HG03432 (cell line): ENCODE results near the gene AP3B2.
"Not testable (repeated sequence)": the region's sequence is repeated elsewhere in the genome, so short reads cannot be mapped to it uniquely, and the experiment has no call there.

Source experiments
- ATAC-seq: cut with Tn5 transposase; IDR thresholded peaks from one replicate; pipeline ENCODE4 v1.9.1; 2021; ENCODE audit warnings: mild to moderate bottlenecking, moderate library complexity; ENCODE audit not compliant: unreplicated experiment

The AP3B2 gene

GRCh38 chr15:82650046-82650670, 59.5 kb downstream of the AP3B2 start:
- ATAC-seq: no peak

GRCh38 chr15:82649226-82649999, 60.3 kb downstream of the AP3B2 start:
- no peak for ATAC-seq

GRCh38 chr15:82648257-82649103, 61.2 kb downstream of the AP3B2 start:
- ATAC-seq: no peak

DNA sequence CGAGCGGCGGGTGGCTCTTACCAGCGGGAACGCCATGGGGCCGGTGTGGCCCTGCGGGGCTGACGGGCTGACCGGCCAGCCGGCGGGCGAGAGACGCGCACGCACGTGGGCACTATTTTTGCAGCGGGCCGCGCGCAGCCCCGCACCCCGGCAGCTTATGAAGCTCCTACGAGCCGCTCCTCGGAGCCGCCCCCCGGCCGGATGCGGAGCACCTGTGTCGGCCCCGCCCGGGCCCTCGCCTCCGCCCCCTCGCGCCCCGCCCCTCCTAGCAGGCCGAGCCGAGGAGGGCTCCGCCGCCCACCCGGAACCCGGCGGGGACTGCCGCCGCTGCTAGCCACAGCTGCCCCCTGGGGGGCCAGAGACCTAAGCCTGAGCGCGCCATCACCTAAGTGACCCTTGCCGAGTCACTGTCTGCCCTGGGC, 61.8 kb downstream of the AP3B2 start:
- ATAC-seq: peak; percentile 44

DNA sequence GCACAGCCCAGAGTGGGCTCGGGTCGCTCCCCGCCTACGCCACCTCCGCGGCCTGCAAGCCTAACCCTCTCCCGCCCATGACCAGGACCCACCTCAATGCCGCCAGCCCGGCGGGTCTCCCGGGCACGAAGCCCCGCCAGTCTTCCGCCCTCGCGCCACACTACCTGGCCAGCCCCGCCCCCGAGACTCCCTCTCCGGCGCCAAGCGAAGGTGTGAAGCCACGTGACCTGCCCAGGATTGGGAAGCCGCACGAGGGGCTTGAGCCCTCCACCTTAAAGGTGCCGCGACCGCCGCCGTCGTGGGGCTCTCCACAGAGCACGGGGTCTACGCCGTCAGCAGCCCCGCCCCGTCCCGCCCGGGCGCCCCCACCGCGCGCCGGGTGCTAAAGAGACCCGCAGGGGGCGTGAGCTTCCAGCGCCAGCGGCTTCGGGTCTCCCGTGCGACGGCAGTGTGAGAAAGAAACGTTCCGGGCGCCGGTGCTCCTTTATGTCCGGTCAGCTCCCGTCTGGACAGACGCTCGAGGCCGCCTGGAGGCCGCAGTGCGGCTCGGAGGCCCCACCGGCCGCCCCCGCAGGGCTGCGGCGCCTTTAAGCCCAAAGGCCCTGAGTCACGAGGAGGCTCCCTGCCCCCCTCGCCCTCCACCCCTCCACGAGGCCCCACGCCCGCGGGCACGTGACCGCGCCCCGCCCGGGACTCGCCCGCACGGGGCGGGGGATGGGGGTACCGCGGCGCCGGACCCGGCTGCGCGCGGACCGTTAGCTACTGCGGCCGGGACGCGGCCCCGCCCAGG, 62.4 kb downstream of the AP3B2 start, which contains the start of gene CPEB1:
Gene CPEB1 (minus strand): TSS at position 319 of the 790 bp plus-strand sequence. CDS start 18,904 bp downstream, outside the sequence.
- ATAC-seq: peak; percentile 36

DNA sequence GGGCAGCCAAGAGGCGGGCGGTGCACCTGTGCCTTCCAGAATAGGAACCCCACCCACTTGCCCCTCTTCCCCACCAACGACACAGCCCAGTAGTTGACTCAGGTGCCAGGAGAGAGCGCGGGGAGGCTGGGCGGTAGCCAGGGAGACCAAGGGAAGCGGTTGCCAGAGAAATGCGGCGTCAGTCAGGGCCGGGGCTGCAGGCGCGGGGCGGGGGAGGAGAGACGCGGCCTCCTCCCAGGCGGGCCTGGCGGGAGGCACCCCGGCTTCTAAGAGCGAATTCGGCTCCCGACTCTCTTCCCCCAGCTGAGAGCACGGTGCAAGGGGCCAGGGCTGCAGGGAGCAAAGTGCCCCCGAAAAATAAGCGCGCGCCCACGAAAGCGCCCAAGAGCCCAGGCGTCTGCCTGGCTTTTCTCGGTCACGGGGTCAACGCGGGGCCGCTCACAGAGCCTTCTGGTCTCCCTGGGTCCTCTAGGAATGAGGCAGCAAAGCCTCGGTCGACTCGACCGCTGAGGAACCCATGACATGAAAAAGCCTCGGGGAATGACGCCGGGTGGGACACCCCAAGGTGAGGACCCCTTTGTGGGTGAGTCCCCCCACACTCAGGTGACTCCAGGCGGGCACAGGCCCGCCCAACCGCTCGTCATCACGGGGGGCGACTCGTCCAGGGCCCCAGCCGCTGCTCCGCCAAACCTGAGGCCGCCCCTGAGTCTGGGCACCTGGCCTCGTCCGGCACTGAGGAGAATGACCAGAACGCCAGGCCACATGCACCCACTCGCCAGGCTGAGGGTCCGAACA, 63.2 kb downstream of the AP3B2 start:
- ATAC-seq: no peak

DNA sequence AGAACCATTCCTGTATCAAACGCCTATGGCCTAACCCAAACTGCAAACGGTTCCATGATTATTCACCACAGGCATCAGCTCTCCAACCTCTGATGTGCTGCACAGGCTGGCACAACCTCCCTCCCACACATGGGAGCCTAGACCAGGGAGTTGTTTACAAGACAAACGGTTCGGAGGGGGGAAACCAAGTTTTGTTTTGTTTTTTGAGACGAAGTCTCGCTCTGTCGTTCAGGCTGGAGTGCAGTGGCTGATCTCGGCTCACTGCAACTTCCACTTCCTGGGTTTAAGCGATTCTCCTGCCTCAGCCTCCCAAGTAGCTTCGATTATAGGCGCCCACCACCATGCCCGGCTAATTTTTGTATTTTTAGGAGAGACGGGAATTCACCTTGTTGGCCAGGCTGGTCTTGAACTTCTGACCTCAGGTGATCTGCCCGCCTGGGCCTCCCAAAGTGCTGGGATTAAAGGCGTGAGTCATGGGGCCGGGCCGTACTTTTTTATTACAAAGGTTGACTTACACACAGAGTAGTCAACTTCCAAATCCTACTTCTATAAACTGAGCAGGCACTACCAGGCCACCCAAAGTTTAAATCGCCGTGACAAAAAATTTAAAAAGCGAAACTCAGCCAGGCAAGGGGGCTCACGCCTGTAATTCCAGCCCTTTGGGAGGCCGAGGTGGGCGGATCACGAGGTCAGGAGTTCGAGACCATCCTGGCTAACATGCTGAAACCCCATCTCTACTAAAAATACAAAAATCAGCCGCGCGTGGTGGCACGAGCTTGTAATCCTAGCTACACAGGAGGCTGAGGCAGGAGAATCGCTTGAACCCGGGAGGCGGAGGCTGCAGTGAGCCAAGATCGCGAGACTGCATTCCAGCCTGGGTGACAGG, 64.5 kb downstream of the AP3B2 start:
- ATAC-seq: not testable (repeated sequence)

GRCh38 chr15:82643992-82644391, 65.7 kb downstream of the AP3B2 start:
- ATAC-seq: no peak

- no peak for ATAC-seq
Observed at GRCh38 chr15:82642656-82643055, 67.0 kb downstream of the AP3B2 start.

- no peak for ATAC-seq
Observed at GRCh38 chr15:82641129-82641798, 68.4 kb downstream of the AP3B2 start.

DNA sequence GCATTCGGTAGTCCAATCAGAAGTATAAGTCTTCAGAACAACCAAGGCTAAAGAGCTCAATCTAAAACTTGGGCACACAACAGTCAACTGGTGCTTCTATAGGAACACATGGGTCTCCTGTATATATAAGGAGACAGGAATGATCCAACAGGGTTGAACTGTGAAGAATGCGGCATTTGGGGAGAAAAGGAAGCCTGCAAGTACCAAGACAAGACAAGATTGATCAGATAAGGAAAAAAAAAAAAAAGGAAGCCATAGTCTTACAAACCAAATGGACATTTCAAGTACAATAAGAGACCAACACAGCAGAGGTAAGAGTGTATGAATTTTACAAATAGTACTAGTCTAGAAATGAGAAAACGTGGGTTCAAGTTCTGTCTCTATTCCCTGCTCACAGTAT, 69.0 kb downstream of the AP3B2 start:
- no peak for ATAC-seq

GRCh38 chr15:82635798-82636197, 73.9 kb downstream of the AP3B2 start:
- ATAC-seq: no peak

- no peak for ATAC-seq
Observed at GRCh38 chr15:82630033-82630432, 79.6 kb downstream of the AP3B2 start.

- no peak for ATAC-seq
Observed at GRCh38 chr15:82625136-82625535, 84.5 kb downstream of the AP3B2 start.

GRCh38 chr15:82624438-82624837, 85.2 kb downstream of the AP3B2 start:
- no peak for ATAC-seq

DNA sequence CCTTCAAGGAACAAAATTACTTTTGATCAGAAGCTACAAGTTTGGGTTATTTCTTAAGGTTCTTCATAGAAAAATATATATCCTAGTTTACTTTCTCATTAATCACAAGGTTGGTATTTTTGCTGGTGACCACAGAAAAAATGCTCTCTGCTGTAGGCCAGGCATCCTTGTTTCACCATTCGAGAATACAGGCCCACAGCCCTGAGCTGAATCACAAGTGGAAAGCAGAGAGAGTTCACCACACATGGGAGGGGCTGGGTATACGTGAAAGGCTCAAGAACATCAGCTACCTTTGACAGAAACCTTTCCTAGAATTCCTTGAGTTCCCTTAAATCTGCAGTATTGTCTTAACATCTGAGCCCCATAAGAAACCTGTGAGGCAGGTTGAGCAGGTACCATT, 85.7 kb downstream of the AP3B2 start:
- no peak for ATAC-seq

DNA sequence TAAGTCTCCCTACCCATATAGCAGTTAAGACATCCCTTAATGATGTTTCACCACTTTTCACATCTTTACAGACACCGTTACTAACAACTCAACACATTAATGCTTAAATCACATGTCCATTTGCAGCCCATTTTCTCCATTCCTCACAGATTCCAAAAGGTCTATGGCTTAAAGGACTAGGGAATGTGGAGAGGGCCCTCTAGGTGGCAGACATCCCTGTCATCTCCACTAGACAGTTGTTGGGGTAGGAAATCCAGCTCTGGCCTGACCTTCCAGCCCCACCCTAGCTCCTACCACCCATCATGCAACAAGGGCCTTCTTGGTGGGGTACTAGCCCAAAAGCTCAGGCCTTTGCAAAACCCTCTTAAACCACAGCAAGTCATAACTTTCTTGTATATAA, 87.7 kb downstream of the AP3B2 start:
- ATAC-seq: no peak

DNA sequence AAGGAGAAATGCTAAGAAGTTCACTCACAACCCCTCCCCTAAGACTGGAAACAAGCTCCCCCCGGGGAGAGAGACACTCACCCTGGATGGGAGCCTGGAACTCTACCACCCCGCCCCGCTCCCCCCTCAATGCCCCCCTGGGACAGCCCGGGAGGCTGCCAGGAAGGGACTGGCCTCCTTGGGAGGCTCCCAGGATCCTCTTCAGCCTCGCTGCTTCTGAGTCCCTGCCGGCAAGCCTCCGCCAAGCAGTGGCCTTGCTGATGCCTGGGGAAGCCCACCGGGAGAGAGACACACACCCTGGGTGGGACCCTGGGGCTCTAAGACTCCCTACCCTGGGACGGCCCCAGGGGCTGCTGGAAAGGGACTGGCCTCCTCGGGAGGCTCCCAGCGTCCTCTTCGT, 95.9 kb downstream of the AP3B2 start:
- no peak for ATAC-seq
